ENCODE measurements around the gene ANKRD31.

Gene ANKRD31

GRCh38 chr5:75023368-75024159 is 213.1 kb downstream of the ANKRD31 start:
- DNase-seq = no peak

GRCh38 chr5:75021800-75022199 is 214.9 kb downstream of the ANKRD31 start:
- no peak for DNase-seq

GRCh38 chr5:75021219-75021618 is 215.5 kb downstream of the ANKRD31 start:
- no peak for DNase-seq

- DNase-seq = no peak
Measured at GRCh38 chr5:75020016-75020656, 216.5 kb downstream of the ANKRD31 start.

GRCh38 chr5:75018805-75019587 is 217.7 kb downstream of the ANKRD31 start:
- no peak for DNase-seq

All from eye (tissue), 1 donor.